HG03571 (cell line): ENCODE measurements around the gene CTSH.

ENCODE experiments used
- ATAC-seq: cut with Tn5 transposase; IDR thresholded peaks from one replicate; pipeline ENCODE4 v1.9.1; 2021; ENCODE audit not compliant: unreplicated experiment

Gene CTSH

GRCh38 chr15:78944669-78945407, at the start of gene CTSH:
Gene CTSH, minus strand, starts transcription at chr15:78945046. Its CDS starts 65 bp downstream, at chr15:78944981.
- ATAC-seq = peak; percentile 72

- ATAC-seq = no peak
Observed at GRCh38 chr15:78993931-78994530, 49.2 kb upstream of the CTSH start.

GRCh38 chr15:78993257-78993930, 48.5 kb upstream of the CTSH start:
- ATAC-seq = no peak

GRCh38 chr15:78992416-78993256, 47.8 kb upstream of the CTSH start:
- ATAC-seq = no peak

- ATAC-seq = no peak
Observed at GRCh38 chr15:78991879-78992278, 47.0 kb upstream of the CTSH start.

GRCh38 chr15:78991476-78991875, 46.6 kb upstream of the CTSH start:
- no peak for ATAC-seq

GRCh38 chr15:78990278-78990677, 45.4 kb upstream of the CTSH start:
- no peak for ATAC-seq

- no peak for ATAC-seq
Observed at GRCh38 chr15:78989701-78990240, 44.9 kb upstream of the CTSH start.

GRCh38 chr15:78988361-78988911, 43.6 kb upstream of the CTSH start:
- peak; percentile 68 for ATAC-seq

- no peak for ATAC-seq
Observed at GRCh38 chr15:78987556-78988360, 42.9 kb upstream of the CTSH start.

GRCh38 chr15:78985859-78986475, 41.1 kb upstream of the CTSH start:
- no peak for ATAC-seq

- no peak for ATAC-seq
Observed at GRCh38 chr15:78984041-78984440, 39.2 kb upstream of the CTSH start.

GRCh38 chr15:78983146-78983918, 38.5 kb upstream of the CTSH start:
- no peak for ATAC-seq

GRCh38 chr15:78982736-78983135, 37.9 kb upstream of the CTSH start:
- ATAC-seq = no peak

- ATAC-seq = no peak
Observed at GRCh38 chr15:78981532-78982313, 36.9 kb upstream of the CTSH start.

GRCh38 chr15:78979456-78980320, 34.8 kb upstream of the CTSH start:
- ATAC-seq = no peak

GRCh38 chr15:78978601-78979179, 33.8 kb upstream of the CTSH start:
- no peak for ATAC-seq
